H54 (cell line): ENCODE data around the gene ARG2.
"Not testable (repeated sequence)": the region's sequence is repeated elsewhere in the genome, so short reads cannot be mapped to it uniquely, and the experiment has no call there.

ENCODE experiments used
- DNase-seq: peaks from one replicate; pipeline ENCODE4 v3.0.0; 2011; ENCODE audit warnings: low spot score, mixed read lengths; ENCODE audit not compliant: insufficient read length
- FAIRE-seq: peaks from 3 replicates; lab custom pipeline; 2011; peaks lifted over from hg19 to GRCh38; lab: Jason Lieb, UNC
- POLR2A ChIP-seq: IDR thresholded peaks from 2 replicates; pipeline ENCODE4 v1.6.1; 2011; ENCODE audit warnings: low read depth, mild to moderate bottlenecking, low read length

ARG2 gene

DNA sequence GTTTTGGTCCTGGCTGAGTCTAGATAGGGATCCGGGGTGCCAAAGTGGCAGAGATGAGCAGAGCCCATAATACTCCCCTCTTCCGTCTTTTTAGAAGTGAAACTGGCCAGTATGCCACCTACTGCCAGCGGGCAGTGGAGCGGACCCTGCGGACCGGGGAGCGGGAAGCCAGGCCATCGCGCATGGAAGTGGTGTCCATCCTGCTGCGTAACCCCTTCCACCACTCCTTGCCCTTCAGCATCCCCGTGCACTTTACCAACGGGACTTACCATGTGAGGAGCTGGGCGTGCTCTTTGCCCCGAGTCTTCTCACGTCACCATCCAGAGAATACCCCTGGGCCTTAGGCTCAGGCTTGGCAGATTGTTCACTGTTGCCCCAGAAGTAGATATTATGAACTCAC, 40.7 kb upstream of the ARG2 start:
- DNase-seq (no peak), FAIRE-seq (no peak)
- TF ChIP-seq POLR2A: no peak

DNA sequence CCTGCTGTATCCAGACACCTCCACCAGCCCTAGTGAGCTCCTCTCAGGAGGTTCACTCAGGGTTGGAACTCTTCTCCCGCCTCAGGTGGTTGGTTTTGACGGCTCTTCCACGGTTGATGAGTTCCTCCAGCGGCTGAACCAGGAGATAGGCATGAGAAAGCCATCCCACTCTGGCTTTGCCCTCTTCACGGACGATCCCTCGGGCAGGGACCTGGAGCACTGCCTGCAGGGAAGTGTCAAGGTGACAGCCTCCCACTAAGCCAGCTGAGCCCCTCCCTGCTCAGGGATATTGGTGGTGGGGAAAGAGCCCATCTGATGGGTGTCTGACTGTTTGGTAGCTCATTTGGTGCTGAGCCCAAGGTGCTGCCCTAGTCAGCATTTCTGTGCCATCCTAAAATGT, 40.1 kb upstream of the ARG2 start:
- no peak for TF ChIP-seq POLR2A
- FAIRE-seq: no peak
- DNase-seq: no peak

DNA sequence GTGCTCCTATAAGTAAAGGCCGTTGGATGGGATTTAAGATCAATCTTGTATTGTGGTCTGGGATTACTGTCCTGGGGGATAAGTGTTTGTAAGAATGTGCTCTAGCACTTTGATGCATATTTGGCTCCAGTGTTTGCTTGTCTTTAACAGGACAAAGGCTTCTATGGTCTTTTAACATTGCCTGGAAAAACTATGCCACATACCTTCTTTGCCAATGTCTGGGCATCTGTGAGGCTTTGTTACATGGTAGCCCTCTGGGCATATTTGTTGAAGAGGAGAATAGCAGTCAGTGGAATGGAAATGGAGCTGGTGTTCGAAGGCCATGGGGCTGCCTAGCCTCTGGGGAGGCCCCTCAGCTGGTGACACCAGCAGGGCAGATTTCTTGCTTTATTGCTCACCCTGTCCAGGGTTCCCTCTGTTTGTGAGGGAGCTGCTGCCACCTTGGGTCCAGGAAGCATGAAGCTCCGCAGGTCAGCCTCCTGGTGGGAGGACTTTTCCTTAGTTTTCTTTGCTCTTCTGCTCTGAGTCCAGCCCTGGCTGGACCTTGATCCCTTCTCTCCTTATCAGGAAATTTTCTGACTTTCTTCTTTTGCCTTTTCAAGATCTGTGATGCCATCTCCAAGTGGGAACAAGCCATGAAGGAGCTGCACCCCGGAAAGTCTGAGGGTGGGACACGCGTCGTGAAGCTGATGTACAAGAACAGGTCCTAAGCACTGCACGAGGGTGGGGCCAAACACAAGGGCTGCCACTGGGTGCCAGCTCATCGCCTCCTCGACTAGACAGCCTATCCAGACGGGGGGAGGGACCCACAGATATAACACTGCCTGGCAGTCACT, 39.2 kb upstream of the ARG2 start:
- TF ChIP-seq POLR2A: no peak
- DNase-seq: no peak
- FAIRE-seq: no peak

DNA sequence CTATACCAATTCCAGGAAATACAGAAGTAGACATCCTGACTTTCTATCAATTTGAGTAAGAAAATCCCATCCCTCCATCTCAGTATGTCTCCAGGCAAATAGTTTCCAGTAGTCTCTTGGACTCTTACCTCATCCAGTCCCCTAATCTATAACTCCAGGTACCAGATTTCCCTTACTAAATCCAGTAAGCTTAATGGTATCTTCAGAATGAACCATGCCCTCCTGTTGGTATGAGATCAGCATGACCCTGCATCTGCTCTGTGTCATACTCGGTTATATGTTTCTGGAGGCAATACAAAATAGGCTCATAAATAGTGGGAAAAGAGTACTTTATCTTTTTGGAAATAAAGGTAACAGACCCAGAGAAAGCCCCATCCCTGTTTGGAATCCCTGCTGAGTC, 38.1 kb upstream of the ARG2 start:
- TF ChIP-seq POLR2A: no peak
- FAIRE-seq: no peak
- no peak for DNase-seq

DNA sequence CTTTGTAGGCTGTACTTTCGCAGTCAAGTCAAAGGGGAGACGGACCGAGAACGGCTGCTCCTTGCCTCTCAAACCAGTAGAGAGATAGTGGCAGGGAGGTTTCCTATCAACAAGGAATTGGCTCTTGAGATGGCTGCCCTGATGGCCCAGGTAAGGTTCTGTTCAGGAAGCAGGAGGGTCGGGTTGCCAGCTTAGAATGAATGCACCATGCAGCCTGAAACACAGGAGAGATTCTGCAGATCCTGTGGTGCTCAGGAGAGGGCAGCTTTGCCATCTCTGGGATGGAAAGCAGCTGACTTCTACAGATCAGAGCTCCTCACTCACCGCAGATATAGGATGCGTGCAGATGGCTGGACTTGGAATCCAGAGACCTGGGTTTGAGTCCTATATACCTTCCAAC, 37.7 kb upstream of the ARG2 start:
- no peak for TF ChIP-seq POLR2A
- FAIRE-seq: no peak
- DNase-seq: no peak

DNA sequence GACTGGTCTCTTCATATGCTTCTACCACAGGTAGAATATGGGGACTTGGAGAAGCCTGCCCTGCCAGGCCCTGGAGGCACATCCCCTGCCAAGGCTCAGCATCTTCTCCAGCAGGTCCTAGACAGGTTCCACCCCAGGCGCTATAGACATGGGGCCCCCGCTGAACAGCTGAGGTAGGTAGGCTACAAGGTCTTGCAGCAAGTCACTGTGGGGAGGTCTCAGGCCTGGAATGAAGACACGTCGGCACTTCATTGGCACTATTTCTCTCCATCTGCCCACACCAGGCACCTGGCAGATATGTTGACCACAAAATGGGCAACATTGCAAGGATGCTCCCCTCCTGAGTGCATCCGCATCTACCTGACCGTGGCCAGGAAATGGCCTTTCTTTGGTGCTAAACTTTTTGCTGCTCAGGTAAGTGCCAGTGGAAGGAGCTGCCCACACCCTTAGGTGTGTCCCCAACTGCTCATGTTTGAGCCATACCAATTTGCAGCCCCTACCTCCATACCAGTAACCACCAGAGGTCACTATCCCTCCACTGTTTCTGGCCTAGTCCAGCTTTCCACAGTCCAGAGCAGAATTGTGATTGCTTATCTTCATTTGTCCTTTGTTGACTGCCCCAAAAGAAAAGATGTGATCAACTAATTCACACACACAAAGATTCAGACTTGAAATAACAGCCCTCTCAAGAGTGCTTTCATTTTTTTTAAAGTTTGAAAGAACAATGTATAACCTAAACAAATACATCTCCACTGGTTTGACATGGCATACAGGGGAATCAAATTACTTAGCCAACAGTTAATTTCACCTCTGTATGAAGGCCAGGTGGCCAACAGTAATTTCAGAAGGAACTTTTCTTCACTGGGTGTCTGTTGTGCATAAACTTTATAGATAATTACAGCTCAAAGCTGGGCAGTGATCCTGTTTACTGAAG, 35.7 kb upstream of the ARG2 start:
- TF ChIP-seq POLR2A: no peak
- DNase-seq: peak; percentile 35
- FAIRE-seq: peak; percentile 67

DNA sequence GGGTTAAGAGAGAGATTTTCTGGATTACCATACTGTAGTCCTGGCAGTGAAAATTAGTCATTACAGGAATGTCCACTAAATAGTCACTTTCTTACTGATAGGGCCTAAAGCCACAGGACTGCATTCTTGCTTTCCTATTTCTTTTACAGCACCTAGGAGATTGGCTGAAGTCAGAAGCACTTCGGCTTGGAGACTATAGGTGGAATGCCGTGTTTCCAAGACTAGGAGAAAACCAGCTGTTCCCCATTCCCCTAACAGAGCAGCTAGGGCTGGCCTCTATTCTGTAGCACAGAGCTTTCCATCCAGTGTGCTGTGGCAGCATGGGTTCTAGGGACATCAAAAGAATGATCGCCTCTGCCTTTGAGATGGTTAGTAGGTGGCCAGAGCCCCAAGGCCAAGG, 34.7 kb upstream of the ARG2 start:
- FAIRE-seq: no peak
- no peak for DNase-seq
- TF ChIP-seq POLR2A: no peak

DNA sequence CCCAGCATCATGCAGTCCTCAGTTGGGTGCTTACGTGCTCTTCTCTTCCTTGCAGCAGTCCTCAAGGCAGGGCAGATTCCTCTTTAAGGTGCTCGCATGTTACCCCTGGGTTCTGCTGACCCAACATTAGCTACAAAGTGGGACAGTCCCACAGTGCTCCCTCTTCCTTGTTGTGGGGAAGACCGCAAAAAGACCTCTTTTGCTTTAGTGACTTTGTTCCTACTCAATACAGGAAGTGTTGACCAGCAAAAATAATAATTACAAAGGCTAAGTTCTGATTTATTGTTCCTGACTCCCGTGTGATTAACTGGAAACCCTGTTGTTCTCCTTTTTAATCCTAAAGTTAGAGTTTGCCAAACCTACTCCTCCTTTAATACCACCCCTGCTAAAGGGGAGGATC, 33.4 kb upstream of the ARG2 start:
- no peak for TF ChIP-seq POLR2A
- no peak for FAIRE-seq
- DNase-seq: no peak

DNA sequence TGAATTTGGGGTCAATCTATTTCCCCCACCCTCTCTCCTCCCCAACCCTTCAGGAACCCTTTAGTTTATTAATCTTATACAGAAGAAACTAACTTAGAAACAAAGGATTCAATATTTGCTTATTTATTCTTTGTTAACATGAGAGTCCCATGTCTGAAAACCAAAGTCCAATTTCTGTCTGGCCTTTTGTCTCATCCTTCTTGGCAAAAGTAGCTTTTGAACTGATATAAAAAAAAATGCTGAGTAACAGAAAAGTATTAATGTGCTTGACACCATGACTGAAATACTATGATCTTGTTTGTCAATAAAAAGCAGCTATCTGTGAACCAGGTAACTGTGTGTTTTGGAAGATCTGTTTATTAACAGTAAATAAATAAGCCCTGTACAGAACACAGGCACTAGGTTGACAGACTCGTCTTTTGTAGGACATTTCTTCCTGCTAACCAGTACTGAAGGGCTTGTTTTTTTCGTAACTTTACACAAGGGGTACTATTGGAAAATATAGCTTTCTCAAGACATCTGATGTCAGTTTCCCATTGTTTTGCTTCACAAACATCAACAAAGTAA, 30.4 kb upstream of the ARG2 start:
- FAIRE-seq (peak; percentile 58), DNase-seq (no peak)
- TF ChIP-seq POLR2A: no peak

DNA sequence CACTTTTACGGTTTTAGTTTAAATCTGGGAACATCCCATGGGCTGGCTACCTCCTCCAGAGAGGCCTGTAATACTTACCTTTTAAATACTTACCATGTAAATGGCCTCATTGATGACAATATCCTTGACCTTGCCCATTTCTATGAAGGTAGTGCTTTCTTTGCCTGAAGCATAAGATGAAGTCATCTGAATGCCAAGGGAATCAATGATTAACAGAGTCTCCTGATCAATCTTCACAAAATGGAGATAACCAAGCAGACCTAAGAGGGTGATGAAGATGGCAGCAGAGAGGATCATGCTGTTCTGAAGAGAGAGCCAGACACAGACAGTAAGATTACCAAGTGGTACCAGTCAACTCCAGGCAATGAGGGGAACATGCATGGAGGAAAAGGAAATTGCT, 26.1 kb upstream of the ARG2 start:
- not testable (repeated sequence) for FAIRE-seq

DNA sequence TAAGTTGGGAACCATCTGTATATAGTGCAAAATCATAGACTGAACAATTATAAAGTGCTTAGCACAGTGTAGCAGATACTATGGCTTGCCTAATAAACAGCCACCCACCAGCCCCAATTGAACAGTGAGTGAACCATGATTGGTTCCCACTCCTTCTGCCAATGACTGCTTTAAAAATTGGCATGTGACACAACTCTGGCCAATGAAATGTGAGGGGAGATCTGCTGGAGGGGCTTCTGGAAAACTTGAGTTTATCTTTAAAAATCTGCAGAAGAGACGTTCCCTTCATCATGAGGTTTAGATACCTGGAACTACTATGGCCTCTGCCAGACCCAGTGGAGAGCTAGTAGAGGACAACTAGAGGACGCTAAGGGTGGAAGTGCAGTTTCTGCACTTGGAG, 24.3 kb upstream of the ARG2 start:
- no peak for TF ChIP-seq POLR2A
- no peak for FAIRE-seq

More for the DNA sequence above, 26.1 kb upstream of the ARG2 start:
- DNase-seq: not testable (repeated sequence)

DNA sequence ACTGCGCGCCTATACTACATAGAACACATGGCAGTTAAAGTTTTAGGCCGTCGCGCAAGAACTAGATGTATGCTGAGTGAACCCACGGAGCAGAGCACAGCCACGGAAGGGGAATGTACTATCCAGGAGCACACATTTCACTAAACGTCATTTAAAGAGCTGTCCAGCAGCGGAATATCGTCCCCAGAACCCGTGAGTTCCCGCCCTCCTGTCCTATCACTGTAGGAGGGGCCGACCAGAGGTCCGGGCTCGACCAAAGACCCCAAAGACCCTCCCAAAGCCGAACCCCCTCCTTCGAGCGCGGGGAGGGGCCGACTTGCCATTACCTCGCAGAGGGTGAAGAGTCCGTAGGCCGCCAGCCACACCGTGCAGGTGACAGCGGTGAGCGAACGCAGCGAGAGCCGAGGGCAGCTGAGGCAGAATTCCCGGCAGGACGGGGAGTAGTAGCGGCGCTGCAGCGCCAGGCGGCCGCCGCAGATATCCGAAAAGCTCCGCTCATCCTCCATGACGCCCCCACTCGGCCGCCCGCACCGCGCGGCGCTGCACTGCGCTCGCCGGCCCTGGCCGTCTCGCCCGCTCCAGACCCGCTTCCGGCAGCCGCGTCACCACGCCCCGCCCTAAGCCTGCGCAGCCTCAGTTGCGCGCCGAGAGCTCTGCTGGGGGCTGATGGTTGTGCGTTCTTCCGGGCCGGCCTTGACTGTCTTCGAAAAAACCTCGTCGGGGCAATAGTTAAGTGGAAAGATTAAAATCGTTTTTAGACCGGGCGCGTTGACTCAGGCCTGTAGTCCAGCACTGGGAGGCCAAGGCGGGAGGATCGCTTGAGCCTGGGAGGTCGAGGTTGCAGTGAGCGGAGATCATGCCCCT, 19.8 kb upstream of the ARG2 start, which contains the start of gene PIGH:
Gene PIGH (minus strand): TSS at position 571 of the 864 bp plus-strand sequence. CDS start 65 bp downstream, at position 506.
- no peak for FAIRE-seq
- DNase-seq: peak; percentile 62
- peak; percentile 67 for TF ChIP-seq POLR2A

More for the DNA sequence above, 24.3 kb upstream of the ARG2 start:
- no peak for DNase-seq

DNA sequence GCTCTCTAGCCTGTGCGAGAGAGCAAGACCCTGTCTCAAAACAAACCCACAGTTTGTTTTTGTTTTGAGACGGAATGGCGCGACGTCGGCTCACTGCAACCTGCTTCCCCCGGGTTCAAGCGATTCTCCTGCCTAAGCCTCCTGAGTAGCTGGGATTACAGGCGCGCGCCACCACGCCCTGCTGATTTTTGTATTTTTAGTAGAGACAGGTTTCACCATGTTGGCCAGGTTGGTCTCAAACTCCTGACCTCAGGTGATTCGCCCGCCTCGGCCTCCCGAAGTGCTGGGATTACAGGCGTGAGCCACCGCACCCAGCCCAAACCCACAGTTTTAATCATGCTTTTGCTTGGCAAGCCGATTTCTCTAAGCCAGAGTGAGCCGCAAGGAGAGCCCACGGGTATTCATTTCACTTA, 19.2 kb upstream of the ARG2 start:
- not testable (repeated sequence) for DNase-seq, FAIRE-seq
